Natural killer cell (primary cell): ENCODE data around the gene CST9L. TPM values are rescaled to one million over a fixed set of nuclear protein-coding genes. Genes with fewer than 3 reads are reported as not detected.

Experiments used
- ATAC-seq, 3 donors: fragments of 150-1000 bp in 2 of 3; fragments of 200-7000 bp in 1 of 3; cut with Tn5 transposase; 1 replicate in 1 of 3; 2 replicates in 2 of 3; pipeline ENCODE4 v1.10.0; 2021; ENCODE audit warnings: mild to moderate bottlenecking in 2 of 3, moderate library complexity in 2 of 3
- DNase-seq, 2 donors: peaks; one replicate each; pipeline versions ENCODE4 v3.0.0 to v3.0.0-alpha.2; 2013 to 2021; ENCODE audit warnings: mixed read lengths in 1 of 2
- H3K27ac ChIP-seq: one replicate; pipeline ENCODE4 v1.5.1; 2013; ENCODE audit warnings: mild to moderate bottlenecking, low read length
- H3K27me3 ChIP-seq: one replicate; pipeline ENCODE4 v1.6.1; 2013; ENCODE audit warnings: low read length; ENCODE audit not compliant: control insufficient read depth, insufficient read depth
- H3K36me3 ChIP-seq: one replicate; pipeline ENCODE4 v1.6.1; 2013; ENCODE audit warnings: low read length; ENCODE audit not compliant: control insufficient read depth, insufficient read depth
- H3K4me1 ChIP-seq: one replicate; pipeline ENCODE4 v1.6.1; 2013; ENCODE audit warnings: low read length; ENCODE audit not compliant: control insufficient read depth, insufficient read depth
- H3K4me3 ChIP-seq: one replicate; pipeline ENCODE4 v1.5.1; 2013; ENCODE audit warnings: low read length
- H3K9me3 ChIP-seq: one replicate; pipeline ENCODE4 v1.6.1; 2013; ENCODE audit warnings: low read length; ENCODE audit not compliant: control insufficient read depth, insufficient read depth
- H3K27ac Mint-ChIP-seq, 2 donors: one replicate each; pipeline ENCODE4 v1.8.0; 2022; ENCODE audit warnings: mild to moderate bottlenecking in 2 of 2, mixed read lengths in 2 of 2, moderate library complexity in 1 of 2
- H3K27me3 Mint-ChIP-seq, 2 donors: one replicate each; pipeline ENCODE4 v1.8.0; 2022; ENCODE audit warnings: low read depth in 2 of 2, mixed read lengths in 2 of 2
- H3K36me3 Mint-ChIP-seq: one replicate; pipeline ENCODE4 v1.8.0; 2022; ENCODE audit warnings: mixed read lengths
- H3K4me1 Mint-ChIP-seq, 2 donors: one replicate each; pipeline ENCODE4 v1.8.0; 2022; ENCODE audit warnings: mixed read lengths in 2 of 2
- H3K4me3 Mint-ChIP-seq: one replicate; pipeline ENCODE4 v1.8.0; 2022; ENCODE audit warnings: mild to moderate bottlenecking, moderate library complexity, mixed read lengths
- H3K9me3 Mint-ChIP-seq, 2 donors: one replicate each; pipeline ENCODE4 v1.8.0; 2022; ENCODE audit warnings: mixed read lengths in 2 of 2
- WGBS: methylation state at CpG from one replicate; pipeline ENCODE4 v1.1.7; 2013; ENCODE audit warnings: missing lambda C conversion rate; ENCODE audit not compliant: insufficient coverage; 5-methylcytosine and 5-hydroxymethylcytosine counted together
- intact Hi-C: fragments of 100-400 bp; cut with micrococcal nuclease; formaldehyde crosslinking; loops from one replicate; pipeline ENCODE4 v1.14.2; 2022
- total RNA-seq, 4 donors: library from RNA; stranded (reverse); fragments of 120-200 nt in 1 of 4; gene quantifications; one replicate each; pipeline versions ENCODE4 v1.2.3 to v1.2.4, GENCODE V29; 2013 to 2022
- TF ChIP-seq, protein P1 (sequence below): fragments of 200-600 bp; IDR thresholded peaks from one replicate; pipeline ENCODE4 v1.8.0; 2022; ENCODE audit warnings: antibody characterized with exemption

CST9L gene
- total RNA-seq, 3 donors from 2014 or later (not counting 1 experiment from before 2014, with no cell fraction given) = not detected

GRCh38 chr20:23550227-23550626 lies 18.1 kb downstream of the CST9L start:
- H3K9me3 Mint-ChIP-seq = no peaks in the 10 kb centered on the region
- Histone ChIP-seq H3K27ac (no peak overlapping the region), H3K4me3 (no peak overlapping the region), H3K9me3 (no peaks in the 10 kb centered on the region), H3K4me1 (no peaks in the 10 kb centered on the region), H3K36me3 (no peaks in the 10 kb centered on the region), H3K27me3 (no peaks in the 10 kb centered on the region)
- no peaks in the 10 kb centered on the region for H3K36me3 Mint-ChIP-seq
- H3K27ac Mint-ChIP-seq = no peak overlapping the region
- DNase-seq (no peak), ATAC-seq (no peak)
- intact Hi-C loops = no loop called here
- TF ChIP-seq, protein P1, sequence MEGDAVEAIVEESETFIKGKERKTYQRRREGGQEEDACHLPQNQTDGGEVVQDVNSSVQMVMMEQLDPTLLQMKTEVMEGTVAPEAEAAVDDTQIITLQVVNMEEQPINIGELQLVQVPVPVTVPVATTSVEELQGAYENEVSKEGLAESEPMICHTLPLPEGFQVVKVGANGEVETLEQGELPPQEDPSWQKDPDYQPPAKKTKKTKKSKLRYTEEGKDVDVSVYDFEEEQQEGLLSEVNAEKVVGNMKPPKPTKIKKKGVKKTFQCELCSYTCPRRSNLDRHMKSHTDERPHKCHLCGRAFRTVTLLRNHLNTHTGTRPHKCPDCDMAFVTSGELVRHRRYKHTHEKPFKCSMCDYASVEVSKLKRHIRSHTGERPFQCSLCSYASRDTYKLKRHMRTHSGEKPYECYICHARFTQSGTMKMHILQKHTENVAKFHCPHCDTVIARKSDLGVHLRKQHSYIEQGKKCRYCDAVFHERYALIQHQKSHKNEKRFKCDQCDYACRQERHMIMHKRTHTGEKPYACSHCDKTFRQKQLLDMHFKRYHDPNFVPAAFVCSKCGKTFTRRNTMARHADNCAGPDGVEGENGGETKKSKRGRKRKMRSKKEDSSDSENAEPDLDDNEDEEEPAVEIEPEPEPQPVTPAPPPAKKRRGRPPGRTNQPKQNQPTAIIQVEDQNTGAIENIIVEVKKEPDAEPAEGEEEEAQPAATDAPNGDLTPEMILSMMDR = no peak
- H3K4me1 Mint-ChIP-seq = no peaks in the 10 kb centered on the region
- H3K4me3 Mint-ChIP-seq = no peak overlapping the region
- peaks cover 0 to 2% of the 10 kb centered on the region in 2 donors for H3K27me3 Mint-ChIP-seq
- 82% methylated on average over 4 of the region's 4 CpGs for WGBS

DNA sequence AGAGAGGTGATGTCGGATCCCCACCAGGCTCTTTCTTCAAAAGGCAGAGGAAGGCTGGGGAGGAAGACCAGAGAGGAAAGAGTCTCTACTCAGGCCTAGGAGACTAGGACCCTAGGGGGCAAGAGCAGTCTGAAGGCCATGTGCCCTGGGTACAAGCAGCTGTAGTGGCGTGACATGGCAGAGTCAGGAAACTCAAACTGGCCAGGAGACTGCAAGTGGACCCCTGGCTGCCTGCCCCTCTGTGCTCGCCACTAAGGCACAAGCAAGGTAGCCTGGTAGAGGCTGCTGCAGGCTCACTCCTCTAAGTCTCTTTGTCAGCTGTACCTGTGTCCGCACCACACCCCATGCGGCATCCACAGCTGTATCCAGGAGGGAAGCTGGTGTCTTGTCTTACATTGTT lies 19.9 kb downstream of the CST9L start:
- H3K27ac ChIP-seq = no peak overlapping the region
- peaks cover 0 to 2% of the 10 kb centered on the region in 2 donors for H3K27me3 Mint-ChIP-seq

GRCh38 chr20:23547613-23548012 lies 20.7 kb downstream of the CST9L start:
- no peaks in the 10 kb centered on the region for H3K4me1 Mint-ChIP-seq
- no peaks in the 10 kb centered on the region for H3K36me3 Mint-ChIP-seq
- DNase-seq (no peak), ATAC-seq (no peak)
- no peaks in the 10 kb centered on the region for H3K9me3 ChIP-seq
- TF ChIP-seq, protein P1 = no peak
- H3K27ac ChIP-seq = no peak overlapping the region
- no peak overlapping the region for H3K4me3 ChIP-seq
- H3K9me3 Mint-ChIP-seq = no peaks in the 10 kb centered on the region
- no peaks in the 10 kb centered on the region for H3K36me3 ChIP-seq
- WGBS = 93% methylated on average over 5 of the region's 5 CpGs
- intact Hi-C loops = no loop called here
- no peaks in the 10 kb centered on the region for H3K4me1 ChIP-seq
- no peaks in the 10 kb centered on the region for H3K27me3 ChIP-seq
- H3K27me3 Mint-ChIP-seq = peaks cover 0 to 2% of the 10 kb centered on the region in 2 donors
- no peak overlapping the region for H3K27ac Mint-ChIP-seq
- H3K4me3 Mint-ChIP-seq = no peak overlapping the region

More for the DNA sequence above, 19.9 kb downstream of the CST9L start:
- Histone ChIP-seq H3K4me1 (no peaks in the 10 kb centered on the region), H3K4me3 (no peak overlapping the region), H3K9me3 (no peaks in the 10 kb centered on the region), H3K27me3 (no peaks in the 10 kb centered on the region), H3K36me3 (no peaks in the 10 kb centered on the region)
- Mint-ChIP-seq H3K9me3 (no peaks in the 10 kb centered on the region), H3K4me1 (no peaks in the 10 kb centered on the region), H3K36me3 (no peaks in the 10 kb centered on the region), H3K4me3 (no peak overlapping the region), H3K27ac (no peak overlapping the region)
- DNase-seq (no peak), ATAC-seq (no peak)
- WGBS = 65% methylated on average over 5 of the region's 5 CpGs
- intact Hi-C loops = no loop called here
- TF ChIP-seq, protein P1 = no peak

- WGBS = 90% methylated on average over 12 of the region's 12 CpGs
- intact Hi-C loops = no loop called here
- H3K36me3 Mint-ChIP-seq = no peaks in the 10 kb centered on the region
- TF ChIP-seq, protein P1 = no peak
- H3K4me1 ChIP-seq = no peaks in the 10 kb centered on the region
- peaks cover 0 to 2% of the 10 kb centered on the region in 2 donors for H3K27me3 Mint-ChIP-seq
- H3K4me3 ChIP-seq = no peak overlapping the region
- DNase-seq (no peak), ATAC-seq (no peak)
- H3K27ac Mint-ChIP-seq = no peak overlapping the region
- no peaks in the 10 kb centered on the region for H3K9me3 Mint-ChIP-seq
- H3K9me3 ChIP-seq = no peaks in the 10 kb centered on the region
- H3K4me3 Mint-ChIP-seq = no peak overlapping the region
- no peaks in the 10 kb centered on the region for H3K27me3 ChIP-seq
- H3K36me3 ChIP-seq = no peaks in the 10 kb centered on the region
- H3K4me1 Mint-ChIP-seq = no peaks in the 10 kb centered on the region
- H3K27ac ChIP-seq = no peak overlapping the region
Measured at GRCh38 chr20:23546435-23547144, 21.7 kb downstream of the CST9L start.
